K562 (cell line): ENCODE results near the gene TBPL2. TPM values are rescaled to one million over a fixed set of nuclear protein-coding genes. Genes with fewer than 3 reads are reported as not detected.

Experiments used
- ASH1L ChIP-seq: fragments of 450-650 bp; IDR thresholded peaks from 2 replicates; pipeline ENCODE4 v1.6.1; 2018; ENCODE audit warnings: borderline replicate concordance, mild to moderate bottlenecking, low read depth; ENCODE audit not compliant: partially characterized antibody
- ATF6 ChIP-seq: sonication (generic); formaldehyde crosslinking; IDR thresholded peaks from 2 replicates; pipeline ENCODE4 v1.4.0; 2020; ENCODE audit warnings: mild to moderate bottlenecking, missing genetic modification reagents
- FOXP4 ChIP-seq: sonication (generic); formaldehyde crosslinking; IDR thresholded peaks from 2 replicates; pipeline ENCODE4 v1.8.0; 2022; ENCODE audit warnings: mild to moderate bottlenecking, missing genetic modification reagents, borderline replicate concordance
- HDAC1 ChIP-seq, 2 experiments: fragments of 450-650 bp; IDR thresholded peaks; 2 replicates each; pipeline ENCODE4 v1.6.1; 2016 to 2017; ENCODE audit warnings: inconsistent platforms in 1 of 2, mild to moderate bottlenecking in 1 of 2, moderate library complexity in 1 of 2
- JUND ChIP-seq, 2 experiments: IDR thresholded peaks; 2 replicates in 1 of 2; 3 replicates in 1 of 2; pipeline ENCODE4 v1.6.1; 2011; ENCODE audit warnings: borderline replicate concordance in 2 of 2, low read depth in 2 of 2, low read length in 2 of 2, improper control_type of control experiment in 1 of 2, missing biosample characterization in 1 of 2, missing genetic modification characterization in 1 of 2, missing genetic modification reagents in 1 of 2
- KLF6 ChIP-seq: fragments of 250-450 bp; sonication (Bioruptor Pico); IDR thresholded peaks from 2 replicates; pipeline ENCODE4 v1.4.0; 2020; ENCODE audit warnings: mild to moderate bottlenecking, moderate library complexity, borderline replicate concordance
- NR0B1 ChIP-seq: fragments of 450-650 bp; IDR thresholded peaks from one replicate; pipeline ENCODE4 v1.6.1; 2018; ENCODE audit warnings: mild to moderate bottlenecking, moderate library complexity; ENCODE audit not compliant: partially characterized antibody
- POU5F1 ChIP-seq: fragments of 150-350 bp; IDR thresholded peaks from 2 replicates; pipeline ENCODE4 v1.6.1; 2014; ENCODE audit warnings: borderline replicate concordance, low read length, low read depth, mild to moderate bottlenecking; ENCODE audit not compliant: partially characterized antibody
- RBM14 ChIP-seq: fragments of 200-400 bp; formaldehyde crosslinking; IDR thresholded peaks from 2 replicates; pipeline ENCODE4 v1.6.1; 2018; ENCODE audit warnings: low read depth, mild to moderate bottlenecking, low read length, moderate library complexity, borderline replicate concordance; ENCODE audit not compliant: insufficient read depth
- RCOR1 ChIP-seq, 2 experiments: IDR thresholded peaks; 2 replicates each; pipeline ENCODE4 v1.6.1; 2012; ENCODE audit warnings: low read depth in 2 of 2, low read length in 2 of 2, borderline replicate concordance in 1 of 2, improper control_type of control experiment in 1 of 2
- SREBF1 ChIP-seq: fragments of 150-350 bp; IDR thresholded peaks from 2 replicates; pipeline ENCODE4 v1.6.1; 2014; ENCODE audit warnings: antibody characterized with exemption, low read depth, low read length, borderline replicate concordance
- USF2 ChIP-seq: sonication (generic); formaldehyde crosslinking; IDR thresholded peaks from 2 replicates; pipeline ENCODE4 v1.5.0; 2020; ENCODE audit warnings: missing genetic modification reagents
- ZFP1 ChIP-seq: fragments of 450-650 bp; formaldehyde crosslinking; IDR thresholded peaks from 2 replicates; pipeline ENCODE4 v1.4.0; 2020; ENCODE audit warnings: mild to moderate bottlenecking, mixed read lengths
- ZNF398 ChIP-seq: fragments of 250-450 bp; sonication (Bioruptor Pico); IDR thresholded peaks from 2 replicates; pipeline ENCODE4 v1.8.0; 2021; ENCODE audit warnings: moderate library complexity, mild to moderate bottlenecking, inconsistent platforms
- ZNF436 ChIP-seq: fragments of 250-450, 450-650 bp; sonication (Bioruptor Pico); formaldehyde crosslinking; IDR thresholded peaks from 2 replicates; pipeline ENCODE4 v1.7.0; 2020; ENCODE audit warnings: mild to moderate bottlenecking
- polyA plus RNA-seq, 8 experiments: library from polyadenylated mRNA; depleted of rRNA in 4 of 8; stranded (reverse) in 5 of 8; unstranded in 3 of 8; fragments of >200 nt; fragmentation: Nextera tagmentation in 2 of 8; fragmentation: Illumina TruSeq in 1 of 8; extraction: Ambion mirVana in 2 of 8; extraction: Trizol in 1 of 8; gene quantifications; 2 replicates each; pipeline versions ENCODE4 v1.2.1 to v1.2.3, GENCODE V29; 2011 to 2014; ENCODE audit warnings: inconsistent platforms in 1 of 8, missing spikeins in 1 of 8
- total RNA-seq, 7 experiments: library from RNA; depleted of rRNA in 6 of 7; stranded (reverse); fragments of >200 nt in 6 of 7; fragmentation: Illumina TruSeq in 2 of 7; extraction: Trizol in 2 of 7; gene quantifications; 2 replicates each; pipeline versions ENCODE4 v1.2.1 to v1.2.3, GENCODE V29; 2011 to 2021; ENCODE audit warnings: low replicate concordance in 1 of 7

Gene TBPL2
- total and polyA plus RNA-seq, 9 of the 15 experiments (the other 6 are each of a cell fraction or from before 2014, with no cell fraction given): not detected

GRCh38 chr14:55383541-55384140 is 56.8 kb downstream of the TBPL2 start (continued):
- no peak for TF ChIP-seq RBM14
- TF ChIP-seq ZNF398 (CRISPR knock-in tag): no peak
- TF ChIP-seq JUND (IDR thresholded peaks at IDR 0.05; ENCODE audit: borderline replicate concordance, low read depth, low read length): peak; percentile 72; the same call in 1 of the 2 replicates
- TF ChIP-seq JUND (tag; IDR thresholded peaks at IDR 0.05; ENCODE audit: borderline replicate concordance, low read depth, low read length): peak; percentile 21; the same call in 1 of the 3 replicates
- TF ChIP-seq ZNF436 (CRISPR knock-in tag): no peak
- TF ChIP-seq KLF6 (CRISPR knock-in tag): no peak
- TF ChIP-seq NR0B1: no peak
- TF ChIP-seq HDAC1 (IDR thresholded peaks at IDR 0.05): peak in 1 of 2 experiments; percentile 70; a peak in 2 of 4 replicates
- no peak for TF ChIP-seq ZFP1 (CRISPR knock-in tag)
- TF ChIP-seq ASH1L: no peak
- no peak for TF ChIP-seq ATF6
- no peak for TF ChIP-seq USF2 (CRISPR knock-in tag)
- TF ChIP-seq SREBF1: no peak
- TF ChIP-seq RCOR1 (IDR thresholded peaks at IDR 0.05; ENCODE audit: borderline replicate concordance in 1 of 2, low read depth in 2 of 2, low read length in 2 of 2): peak; percentile 51 to 91; a peak in 3 of 4 replicates
- TF ChIP-seq FOXP4 (CRISPR knock-in tag): no peak
- TF ChIP-seq POU5F1: no peak
